Cardiac fibroblast (primary cell): ENCODE measurements around the gene WNK1.

Experiments
- DNase-seq, 2 donors: peaks; one replicate each; pipeline versions ENCODE4 v3.0.0 to v3.0.0-alpha.2; 2010; ENCODE audit warnings: low read depth in 2 of 2
- H3K4me3 ChIP-seq, 2 donors: replicated peaks in 1 of 2; 1 replicate in 1 of 2; 2 replicates in 1 of 2; pipeline ENCODE4 v1.5.1; 2011; ENCODE audit warnings: low read depth in 2 of 2, low read length in 2 of 2, mild to moderate bottlenecking in 2 of 2, moderate library complexity in 1 of 2
- TF ChIP-seq, protein P1 (sequence below): IDR thresholded peaks from one replicate; pipeline ENCODE4 v1.5.1; 2011; ENCODE audit warnings: low read depth, mild to moderate bottlenecking, low read length, inconsistent platforms

Gene WNK1

DNA sequence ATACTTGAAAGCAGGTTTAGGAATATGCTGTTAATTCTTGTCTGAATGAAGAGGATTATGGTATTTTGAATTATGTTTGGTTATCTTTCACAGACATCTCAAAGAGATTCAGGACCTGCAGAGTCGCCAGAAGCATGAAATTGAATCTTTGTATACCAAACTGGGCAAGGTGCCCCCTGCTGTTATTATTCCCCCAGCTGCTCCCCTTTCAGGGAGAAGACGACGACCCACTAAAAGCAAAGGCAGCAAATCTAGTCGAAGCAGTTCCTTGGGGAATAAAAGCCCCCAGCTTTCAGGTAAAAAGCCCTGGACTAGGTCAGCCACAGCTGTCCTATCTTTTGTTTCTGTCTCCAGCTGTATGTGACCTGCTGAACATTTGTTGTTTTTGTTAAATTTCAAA, 145.0 kb downstream of the WNK1 start:
- TF ChIP-seq, protein P1, sequence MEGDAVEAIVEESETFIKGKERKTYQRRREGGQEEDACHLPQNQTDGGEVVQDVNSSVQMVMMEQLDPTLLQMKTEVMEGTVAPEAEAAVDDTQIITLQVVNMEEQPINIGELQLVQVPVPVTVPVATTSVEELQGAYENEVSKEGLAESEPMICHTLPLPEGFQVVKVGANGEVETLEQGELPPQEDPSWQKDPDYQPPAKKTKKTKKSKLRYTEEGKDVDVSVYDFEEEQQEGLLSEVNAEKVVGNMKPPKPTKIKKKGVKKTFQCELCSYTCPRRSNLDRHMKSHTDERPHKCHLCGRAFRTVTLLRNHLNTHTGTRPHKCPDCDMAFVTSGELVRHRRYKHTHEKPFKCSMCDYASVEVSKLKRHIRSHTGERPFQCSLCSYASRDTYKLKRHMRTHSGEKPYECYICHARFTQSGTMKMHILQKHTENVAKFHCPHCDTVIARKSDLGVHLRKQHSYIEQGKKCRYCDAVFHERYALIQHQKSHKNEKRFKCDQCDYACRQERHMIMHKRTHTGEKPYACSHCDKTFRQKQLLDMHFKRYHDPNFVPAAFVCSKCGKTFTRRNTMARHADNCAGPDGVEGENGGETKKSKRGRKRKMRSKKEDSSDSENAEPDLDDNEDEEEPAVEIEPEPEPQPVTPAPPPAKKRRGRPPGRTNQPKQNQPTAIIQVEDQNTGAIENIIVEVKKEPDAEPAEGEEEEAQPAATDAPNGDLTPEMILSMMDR, result no peak
- no peak overlapping the region for H3K4me3 ChIP-seq
- DNase-seq, result no peak

DNA sequence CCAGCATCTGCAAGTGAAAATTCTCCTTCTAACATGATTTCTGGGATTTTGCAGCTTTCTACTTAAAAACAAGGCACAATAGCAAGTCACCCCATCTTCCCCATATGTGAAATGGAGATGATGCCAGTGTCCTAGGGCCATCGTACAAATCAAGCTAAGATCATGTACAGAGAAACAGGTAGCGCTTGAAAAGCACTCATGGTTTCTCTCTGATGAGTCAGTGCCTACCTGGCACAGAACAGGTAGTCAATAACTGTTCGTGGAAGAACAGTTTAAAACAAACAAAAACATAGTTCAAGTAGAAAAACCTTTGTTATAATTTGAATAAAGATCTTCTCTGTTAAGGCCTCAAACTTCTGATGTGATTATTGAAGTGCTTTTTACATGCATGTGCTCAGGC, 150.2 kb downstream of the WNK1 start:
- TF ChIP-seq, protein P1, result no peak
- H3K4me3 ChIP-seq, result no peak overlapping the region
- no peak for DNase-seq

DNA sequence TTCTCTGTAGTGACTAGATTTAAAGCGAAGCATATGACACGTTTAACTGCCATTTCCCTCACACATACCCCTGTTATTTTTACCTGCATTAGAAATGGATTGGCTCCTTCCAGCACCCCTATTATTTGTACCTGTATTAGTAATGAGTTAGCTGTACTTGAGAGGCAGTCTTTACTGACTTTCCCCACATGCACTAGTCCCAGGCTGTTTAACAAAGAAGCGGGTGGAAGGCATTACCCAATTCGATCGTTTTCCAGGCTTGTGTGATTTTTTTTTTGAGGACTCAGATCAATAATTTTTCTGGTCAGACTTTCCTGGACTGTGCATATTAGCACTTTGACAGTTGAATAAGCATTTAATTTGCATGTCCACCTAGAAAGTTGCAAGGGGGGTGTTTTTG, 150.7 kb downstream of the WNK1 start:
- no peak for DNase-seq
- TF ChIP-seq, protein P1, result no peak

DNA sequence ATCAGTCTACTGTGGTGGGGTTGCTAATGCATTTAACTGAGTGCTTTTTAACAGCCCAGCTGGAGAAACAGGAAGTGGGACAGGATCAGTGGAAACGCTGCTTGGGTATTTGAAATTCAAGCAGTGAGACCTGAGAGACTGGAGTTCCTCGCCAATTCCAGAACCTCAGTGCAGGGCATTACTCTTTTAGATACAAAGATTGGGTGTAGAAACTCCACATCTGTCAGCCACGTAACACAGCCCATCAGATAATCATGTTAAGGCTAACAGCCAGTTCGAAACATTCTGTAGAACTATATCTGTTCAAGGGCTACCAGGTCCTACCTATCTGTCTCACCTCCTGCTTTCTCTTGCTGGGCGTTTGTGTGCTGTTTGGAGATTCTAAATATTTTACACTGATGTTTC, 151.6 kb downstream of the WNK1 start:
- no peak overlapping the region for H3K4me3 ChIP-seq
- TF ChIP-seq, protein P1, result no peak
- peak in 1 of 2 donors; percentile 5 for DNase-seq

More for the DNA sequence above, 150.7 kb downstream of the WNK1 start:
- no peak overlapping the region for H3K4me3 ChIP-seq

DNA sequence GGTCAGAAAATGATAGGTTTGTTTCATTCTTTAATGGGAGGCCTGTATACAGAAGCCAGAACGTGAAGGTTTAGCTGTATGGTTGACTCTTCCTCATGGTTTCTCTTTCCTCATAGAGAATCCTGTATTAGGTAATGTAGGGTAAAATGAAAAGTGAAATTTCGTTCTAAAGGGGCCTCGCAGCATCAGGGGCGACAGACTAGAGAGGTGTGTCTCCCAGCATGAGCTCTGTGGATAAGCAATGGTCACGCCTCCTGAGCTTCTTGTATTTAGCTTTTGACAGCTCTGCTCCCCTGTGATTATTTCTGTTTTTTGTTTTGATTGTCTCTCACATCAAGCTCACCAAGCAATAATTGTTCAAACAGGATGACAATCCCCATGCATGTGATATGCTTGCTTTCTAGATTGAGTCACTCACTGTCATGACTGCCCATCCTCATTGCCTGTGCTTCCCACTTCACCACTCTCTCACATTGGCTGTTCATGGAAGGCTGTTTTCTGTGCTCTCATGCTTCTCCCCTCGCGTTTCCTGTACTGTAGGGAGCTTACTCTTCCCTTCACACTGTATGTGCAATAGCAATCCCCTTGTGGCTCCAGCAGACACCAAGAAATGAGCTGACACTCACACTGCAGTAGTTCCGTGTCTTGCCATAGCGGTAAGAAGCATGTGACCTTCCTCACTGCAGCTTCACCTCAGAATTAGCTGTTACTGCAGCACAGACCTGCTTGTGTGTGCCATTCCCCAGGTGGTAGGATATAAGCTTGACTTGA, 153.1 kb downstream of the WNK1 start:
- TF ChIP-seq, protein P1, result no peak
- no peak for DNase-seq
- no peak overlapping the region for H3K4me3 ChIP-seq

DNA sequence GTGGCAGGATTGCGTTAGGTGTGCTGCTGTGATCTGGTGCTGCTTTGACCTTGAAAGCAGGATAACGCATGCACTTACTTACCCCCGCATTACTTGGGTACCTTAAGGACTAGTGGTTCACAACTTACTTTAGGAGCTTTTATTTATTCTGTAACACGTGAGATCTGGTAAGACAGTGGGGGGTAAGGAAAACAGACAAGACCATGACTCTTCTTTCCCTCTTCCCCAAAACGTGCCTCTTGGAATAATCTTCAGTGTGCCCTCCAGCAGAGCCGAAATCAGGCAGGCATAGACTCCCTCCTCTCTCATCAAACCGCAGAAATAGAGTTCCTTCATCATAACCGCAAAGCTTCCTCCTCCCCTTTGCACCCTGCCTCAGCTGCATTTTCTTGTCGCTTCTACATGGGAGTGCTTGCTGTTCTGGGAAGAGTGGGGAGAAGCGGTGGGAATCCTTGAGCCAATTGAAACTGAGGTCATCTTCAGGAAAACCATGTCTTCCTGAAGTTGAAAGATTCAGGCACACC, 153.7 kb downstream of the WNK1 start:
- no peak for DNase-seq
- TF ChIP-seq, protein P1, result no peak
- H3K4me3 ChIP-seq, result no peak overlapping the region
